Measurements from ENCODE around the gene SEMG2. TPM values are rescaled to one million over a fixed set of nuclear protein-coding genes. Genes with fewer than 3 reads are reported as not detected.

The SEMG2 gene
- total and polyA plus RNA-seq, 12 donors = not detected

- Histone ChIP-seq H3K4me3 (no peak overlapping the region), H3K4me1 (peaks cover 0 to 19% (median 0%) of the 10 kb centered on the region in 9 donors), H3K27ac (no peak overlapping the region), H3K27me3 (peaks cover 0 to 42% (median 8%) of the 10 kb centered on the region in 7 donors), H3K9me3 (no peaks in the 10 kb centered on the region), H3K36me3 (no peaks in the 10 kb centered on the region)
- WGBS, 2 donors = 86 to 87% methylated on average over 3 of the region's 3 CpGs
- TF ChIP-seq, protein P1, sequence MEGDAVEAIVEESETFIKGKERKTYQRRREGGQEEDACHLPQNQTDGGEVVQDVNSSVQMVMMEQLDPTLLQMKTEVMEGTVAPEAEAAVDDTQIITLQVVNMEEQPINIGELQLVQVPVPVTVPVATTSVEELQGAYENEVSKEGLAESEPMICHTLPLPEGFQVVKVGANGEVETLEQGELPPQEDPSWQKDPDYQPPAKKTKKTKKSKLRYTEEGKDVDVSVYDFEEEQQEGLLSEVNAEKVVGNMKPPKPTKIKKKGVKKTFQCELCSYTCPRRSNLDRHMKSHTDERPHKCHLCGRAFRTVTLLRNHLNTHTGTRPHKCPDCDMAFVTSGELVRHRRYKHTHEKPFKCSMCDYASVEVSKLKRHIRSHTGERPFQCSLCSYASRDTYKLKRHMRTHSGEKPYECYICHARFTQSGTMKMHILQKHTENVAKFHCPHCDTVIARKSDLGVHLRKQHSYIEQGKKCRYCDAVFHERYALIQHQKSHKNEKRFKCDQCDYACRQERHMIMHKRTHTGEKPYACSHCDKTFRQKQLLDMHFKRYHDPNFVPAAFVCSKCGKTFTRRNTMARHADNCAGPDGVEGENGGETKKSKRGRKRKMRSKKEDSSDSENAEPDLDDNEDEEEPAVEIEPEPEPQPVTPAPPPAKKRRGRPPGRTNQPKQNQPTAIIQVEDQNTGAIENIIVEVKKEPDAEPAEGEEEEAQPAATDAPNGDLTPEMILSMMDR (IDR thresholded peaks at IDR 0.05) = no peak
- DNase-seq (no peak), ATAC-seq (no peak)
- intact Hi-C loops (cut with DNase I) = no loop called here
These were observed 37.1 kb downstream of the SEMG2 start for GRCh38 chr20:45258259-45258658.

- TF ChIP-seq, protein P1 (IDR thresholded peaks at IDR 0.05) = no peak
- Histone ChIP-seq H3K4me1 (peaks cover 0 to 19% (median 0%) of the 10 kb centered on the region in 9 donors), H3K27ac (no peak overlapping the region), H3K4me3 (no peak overlapping the region), H3K27me3 (peaks cover 0 to 42% (median 8%) of the 10 kb centered on the region in 7 donors), H3K9me3 (no peaks in the 10 kb centered on the region), H3K36me3 (no peaks in the 10 kb centered on the region)
- intact Hi-C loops (cut with DNase I) = no loop called here
- ATAC-seq = no peak
- 40 to 51% methylated on average over 2 of the region's 2 CpGs for WGBS, 2 donors
- DNase-seq = no peak
These were observed 37.5 kb downstream of the SEMG2 start for GRCh38 chr20:45258664-45259063.

DNA sequence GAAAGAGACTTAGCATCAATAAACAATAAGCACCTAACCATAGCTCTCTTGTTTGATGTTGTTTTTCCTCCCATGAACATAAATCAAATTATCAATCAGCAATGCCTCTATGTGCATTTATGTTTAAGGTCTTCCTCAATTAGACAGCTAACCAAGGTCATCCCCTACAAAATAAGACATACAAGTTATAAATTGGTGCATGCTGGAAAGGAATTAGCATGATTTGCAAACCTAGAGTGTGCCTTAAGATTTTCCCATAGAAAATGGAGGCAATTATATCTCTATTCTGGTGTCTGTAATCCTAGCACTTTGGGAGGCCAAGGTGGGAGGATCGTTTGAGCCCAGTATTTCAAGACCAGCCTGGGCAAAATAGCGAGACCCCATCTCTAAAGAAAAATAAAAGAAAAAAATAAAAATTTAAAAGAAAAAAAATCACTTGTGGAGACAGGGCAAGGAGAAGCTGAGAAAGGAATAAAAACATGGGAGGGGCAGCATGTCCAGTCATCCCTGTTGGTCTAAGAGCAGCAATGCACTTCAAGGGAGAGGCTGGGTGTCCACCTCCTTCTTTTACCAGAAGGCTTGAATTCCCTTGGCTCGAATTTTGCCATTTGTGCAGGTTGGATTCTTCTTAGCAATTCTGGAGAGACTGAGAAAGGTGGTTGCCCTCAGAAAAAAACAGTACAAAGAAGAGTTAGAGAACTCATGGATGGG, 42.5 kb downstream of the SEMG2 start:
- intact Hi-C loops (cut with DNase I) = no loop called here
- WGBS, 2 donors = 74 to 84% methylated on average over 3 of the region's 3 CpGs
- TF ChIP-seq, protein P1 (IDR thresholded peaks at IDR 0.05) = no peak
- ATAC-seq (no peak), DNase-seq (no peak)
- H3K27me3 ChIP-seq = peaks cover 0 to 30% (median 8%) of the 10 kb centered on the region in 7 donors
- no peak overlapping the region for H3K4me3 ChIP-seq
- H3K36me3 ChIP-seq = no peaks in the 10 kb centered on the region
- H3K4me1 ChIP-seq = no peaks in the 10 kb centered on the region
- no peaks in the 10 kb centered on the region for H3K9me3 ChIP-seq
- no peak overlapping the region for H3K27ac ChIP-seq

DNA sequence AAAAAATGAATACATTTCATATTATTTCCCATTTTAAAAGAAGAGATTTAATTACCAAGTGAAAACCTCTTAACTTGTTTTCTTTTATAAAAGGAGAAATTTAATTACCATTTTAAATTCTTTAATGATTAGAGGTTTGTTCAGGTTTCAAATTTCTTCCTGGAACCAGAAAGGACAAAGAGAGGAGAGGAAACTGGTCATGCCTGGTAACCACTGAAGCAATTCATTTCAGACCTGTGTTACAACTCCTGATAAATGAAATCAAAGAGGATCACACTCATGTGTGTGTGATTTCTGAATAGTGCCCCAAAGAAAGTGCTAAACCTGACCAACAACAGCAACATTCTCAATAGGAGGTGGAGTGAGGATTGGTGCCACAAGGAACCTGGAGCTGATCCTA, 45.8 kb downstream of the SEMG2 start:
- no peak overlapping the region for H3K27ac ChIP-seq
- intact Hi-C loops (cut with DNase I) = no loop called here
- no peak overlapping the region for H3K4me3 ChIP-seq
- peaks cover 0 to 31% (median 17%) of the 10 kb centered on the region in 7 donors for H3K27me3 ChIP-seq
- TF ChIP-seq, protein P1 (IDR thresholded peaks at IDR 0.05) = no peak
- H3K4me1 ChIP-seq = no peaks in the 10 kb centered on the region
- no peaks in the 10 kb centered on the region for H3K36me3 ChIP-seq
- ATAC-seq (no peak), DNase-seq (no peak)
- no peaks in the 10 kb centered on the region for H3K9me3 ChIP-seq

Measured in heart right ventricle (tissue), 16 donors.